ENCODE data around the gene IFFO2.
A peak's percentile ranks its signal among the peaks of the same experiment; 100 is the strongest.

The IFFO2 gene

GRCh38 chr1:18934205-18935000 lies 22.1 kb downstream of the IFFO2 start:
- no peak for DNase-seq

GRCh38 chr1:18932879-18933278 lies 23.6 kb downstream of the IFFO2 start:
- no peak for DNase-seq

GRCh38 chr1:18932387-18932786 lies 24.1 kb downstream of the IFFO2 start:
- DNase-seq, result no peak

GRCh38 chr1:18931730-18932129 lies 24.7 kb downstream of the IFFO2 start:
- DNase-seq, result no peak

GRCh38 chr1:18929686-18930085 lies 26.8 kb downstream of the IFFO2 start:
- no peak for DNase-seq

GRCh38 chr1:18928985-18929384 lies 27.5 kb downstream of the IFFO2 start:
- no peak for DNase-seq

GRCh38 chr1:18928406-18928805 lies 28.1 kb downstream of the IFFO2 start:
- no peak for DNase-seq

GRCh38 chr1:18927654-18928272 lies 28.7 kb downstream of the IFFO2 start:
- no peak for DNase-seq

GRCh38 chr1:18927082-18927653 lies 29.3 kb downstream of the IFFO2 start:
- peak; percentile 31 for DNase-seq

- peak; percentile 79 for DNase-seq
These were observed 30.0 kb downstream of the IFFO2 start for GRCh38 chr1:18926315-18927081.

- DNase-seq, result no peak
These were observed 31.2 kb downstream of the IFFO2 start for GRCh38 chr1:18925279-18925678.

- DNase-seq, result no peak
These were observed 32.2 kb downstream of the IFFO2 start for GRCh38 chr1:18924221-18924691.

- DNase-seq, result no peak
These were observed 32.7 kb downstream of the IFFO2 start for GRCh38 chr1:18923756-18924211.

- no peak for DNase-seq
These were observed 33.4 kb downstream of the IFFO2 start for GRCh38 chr1:18922848-18923755.

GRCh38 chr1:18922319-18922726 lies 34.2 kb downstream of the IFFO2 start:
- DNase-seq, result no peak

GRCh38 chr1:18921516-18922251 lies 34.8 kb downstream of the IFFO2 start:
- no peak for DNase-seq

- no peak for DNase-seq
These were observed 35.5 kb downstream of the IFFO2 start for GRCh38 chr1:18920931-18921330.

- no peak for DNase-seq
These were observed 36.5 kb downstream of the IFFO2 start for GRCh38 chr1:18919956-18920355.

- DNase-seq, result no peak
These were observed 37.1 kb downstream of the IFFO2 start for GRCh38 chr1:18919197-18919905.

GRCh38 chr1:18918417-18918816 lies 38.1 kb downstream of the IFFO2 start:
- DNase-seq, result no peak
